H1 (cell line): ENCODE results near the gene FMN2. TPM values are rescaled to one million over a fixed set of nuclear protein-coding genes. Genes with fewer than 3 reads are reported as not detected.

Experiments used
- CTCF ChIA-PET: fragments of 300-600 bp; sonication (Branson Sonifier 250); formaldehyde crosslinking; loops from one replicate; lab custom pipeline; 2021; ENCODE audit not compliant: partially characterized antibody; lab: Charles Lee
- POLR2A ChIA-PET: fragments of 300-600 bp; sonication (Branson Sonifier 250); formaldehyde crosslinking; loops from one replicate; lab custom pipeline; 2021; ENCODE audit warnings: inconsistent platforms; ENCODE audit not compliant: partially characterized antibody; lab: Charles Lee
- DNase-seq, 2 experiments: peaks; one replicate each; pipeline versions ENCODE4 v3.0.0 to v3.0.0-alpha.2; 2010 to 2022; ENCODE audit warnings: low spot score in 2 of 2, low read depth in 1 of 2, mixed read lengths in 1 of 2
- FAIRE-seq: peaks from 2 replicates; lab custom pipeline; 2011; peaks lifted over from hg19 to GRCh38; lab: Jason Lieb, UNC
- H2AFZ ChIP-seq: 2 replicates; pipeline ENCODE4 v1.8.1; 2012; ENCODE audit warnings: low read length, inconsistent platforms
- H2AK5ac ChIP-seq: 2 replicates; pipeline ENCODE4 v1.6.1; 2013; ENCODE audit warnings: low read depth, low read length
- H2BK120ac ChIP-seq: replicated peaks from 2 replicates; pipeline ENCODE3; 2013; ENCODE audit warnings: low read depth, low read length, inconsistent platforms
- H2BK12ac ChIP-seq: 2 replicates; pipeline ENCODE4 v1.6.1; 2013; ENCODE audit warnings: low read depth, low read length
- H2BK15ac ChIP-seq: 2 replicates; pipeline ENCODE4 v1.6.1; 2013; ENCODE audit warnings: low read length
- H2BK20ac ChIP-seq: 2 replicates; pipeline ENCODE4 v1.6.1; 2013; ENCODE audit warnings: low read length
- H2BK5ac ChIP-seq: 2 replicates; pipeline ENCODE4 v1.6.1; 2013; ENCODE audit warnings: low read depth, low read length
- H3K14ac ChIP-seq: 2 replicates; pipeline ENCODE4 v1.6.1; 2013; ENCODE audit warnings: inconsistent platforms; ENCODE audit not compliant: insufficient read length
- H3K18ac ChIP-seq: 2 replicates; pipeline ENCODE4 v1.6.1; 2013; ENCODE audit warnings: low read length; ENCODE audit errors: extremely low read depth
- H3K23ac ChIP-seq: 2 replicates; pipeline ENCODE4 v1.6.1; 2013; ENCODE audit warnings: inconsistent platforms; ENCODE audit not compliant: insufficient read length
- H3K23me2 ChIP-seq: 2 replicates; pipeline ENCODE4 v1.6.1; 2013; ENCODE audit warnings: low read depth, low read length
- H3K27ac ChIP-seq: 2 replicates; pipeline ENCODE4 v1.6.1; 2011; ENCODE audit warnings: low read depth, low read length, inconsistent platforms
- H3K27me3 ChIP-seq, 4 experiments: replicated peaks in 1 of 4; 1 replicate in 1 of 4; 2 replicates in 3 of 4; pipeline versions ENCODE4 v1.6.1 to v1.8.1; 2011 to 2013; ENCODE audit warnings: low read length in 3 of 4, mild to moderate bottlenecking in 3 of 4, inconsistent platforms in 2 of 4, mixed read lengths in 2 of 4, moderate library complexity in 1 of 4; ENCODE audit not compliant: control insufficient read depth in 3 of 4, insufficient read depth in 3 of 4; ENCODE audit errors: extremely low read depth in 1 of 4
- H3K36me3 ChIP-seq, 4 experiments: 2 replicates each; pipeline versions ENCODE4 v1.6.1 to v1.8.1; 2011 to 2013; ENCODE audit warnings: mild to moderate bottlenecking in 4 of 4, low read length in 3 of 4, moderate library complexity in 2 of 4, control low read depth in 1 of 4, inconsistent platforms in 1 of 4; ENCODE audit not compliant: insufficient read depth in 4 of 4, control insufficient read depth in 2 of 4
- H3K4ac ChIP-seq: replicated peaks from 2 replicates; pipeline ENCODE3; 2013; ENCODE audit warnings: low read length, low read depth, mixed read lengths, inconsistent platforms; ENCODE audit not compliant: insufficient read length
- H3K4me1 ChIP-seq, 4 experiments: replicated peaks in 1 of 4; 1 replicate in 1 of 4; 2 replicates in 3 of 4; pipeline versions ENCODE4 v1.6.1 to v1.8.1; 2011 to 2013; ENCODE audit warnings: low read length in 3 of 4, inconsistent platforms in 2 of 4, mixed read lengths in 1 of 4; ENCODE audit not compliant: insufficient read depth in 4 of 4, control insufficient read depth in 3 of 4
- H3K4me2 ChIP-seq, 2 experiments: 2 replicates each; pipeline versions ENCODE4 v1.6.1 to v1.8.1; 2011 to 2013; ENCODE audit warnings: low read depth in 2 of 2, low read length in 2 of 2, control low read depth in 1 of 2, inconsistent platforms in 1 of 2, mild to moderate bottlenecking in 1 of 2; ENCODE audit not compliant: insufficient read depth in 1 of 2
- H3K4me3 ChIP-seq, 4 experiments: fragments of 200-600, 300-600 bp in 1 of 4; sonication (generic), shearing (Covaris generic), sonication (Bioruptor Twin) in 1 of 4; 2 replicates each; pipeline versions ENCODE4 v1.5.1 to v1.8.1; 2011 to 2016; ENCODE audit warnings: low read length in 4 of 4, low read depth in 3 of 4, control low read depth in 2 of 4, inconsistent platforms in 2 of 4, mild to moderate bottlenecking in 2 of 4, mixed read lengths in 1 of 4, moderate library complexity in 1 of 4; ENCODE audit not compliant: insufficient read depth in 2 of 4; ENCODE audit errors: extremely low read depth in 1 of 4
- H3K56ac ChIP-seq: replicated peaks from 2 replicates; pipeline ENCODE3; 2013; ENCODE audit warnings: low read depth, mild to moderate bottlenecking, mixed read lengths, low read length, inconsistent platforms; ENCODE audit not compliant: insufficient read length
- H3K79me1 ChIP-seq: 2 replicates; pipeline ENCODE4 v1.6.1; 2013; ENCODE audit warnings: low read depth, low read length, control low read depth
- H3K79me2 ChIP-seq, 2 experiments: 2 replicates each; pipeline versions ENCODE4 v1.6.1 to v1.8.1; 2012 to 2013; ENCODE audit warnings: low read length in 2 of 2, mild to moderate bottlenecking in 2 of 2, inconsistent platforms in 1 of 2; ENCODE audit not compliant: insufficient read depth in 2 of 2, control insufficient read depth in 1 of 2
- H3K9ac ChIP-seq, 4 experiments: replicated peaks in 1 of 4; 1 replicate in 1 of 4; 2 replicates in 3 of 4; pipeline versions ENCODE4 v1.6.1 to v1.8.1; 2011 to 2013; ENCODE audit warnings: low read depth in 3 of 4, low read length in 3 of 4, control low read depth in 2 of 4, mild to moderate bottlenecking in 2 of 4, moderate library complexity in 2 of 4, inconsistent platforms in 1 of 4; ENCODE audit errors: extremely low read depth in 1 of 4
- H3K9me3 ChIP-seq, 2 experiments: 2 replicates each; pipeline versions ENCODE4 v1.6.1 to v1.8.1; 2012 to 2013; ENCODE audit warnings: mild to moderate bottlenecking in 2 of 2, moderate library complexity in 2 of 2, control low read depth in 1 of 2, inconsistent platforms in 1 of 2, low read depth in 1 of 2, low read length in 1 of 2, mixed read lengths in 1 of 2; ENCODE audit not compliant: insufficient read depth in 2 of 2
- H4K20me1 ChIP-seq, 2 experiments: replicated peaks in 1 of 2; 2 replicates each; pipeline versions ENCODE3 to v1.8.1; 2011 to 2013; ENCODE audit warnings: inconsistent platforms in 2 of 2, low read length in 2 of 2, mild to moderate bottlenecking in 1 of 2; ENCODE audit not compliant: insufficient read depth in 2 of 2, control insufficient read depth in 1 of 2
- H4K5ac ChIP-seq: 2 replicates; pipeline ENCODE4 v1.6.1; 2013; ENCODE audit warnings: low read length, low read depth, mixed read lengths, inconsistent platforms; ENCODE audit not compliant: insufficient read length
- H4K8ac ChIP-seq: 2 replicates; pipeline ENCODE4 v1.8.0; 2013; ENCODE audit warnings: mild to moderate bottlenecking, moderate library complexity, low read length, inconsistent platforms; ENCODE audit not compliant: insufficient read depth; ENCODE audit errors: extremely low read depth
- H4K91ac ChIP-seq: replicated peaks from 2 replicates; pipeline ENCODE3; 2013; ENCODE audit warnings: low read length, mixed read lengths, inconsistent platforms; ENCODE audit not compliant: insufficient read length
- BACH1 ChIP-seq: IDR thresholded peaks from 2 replicates; pipeline ENCODE4 v1.6.1; 2012; ENCODE audit warnings: low read length, improper control_type of control experiment
- CEBPB ChIP-seq: IDR thresholded peaks from 2 replicates; pipeline ENCODE4 v1.6.1; 2012; ENCODE audit warnings: low read depth, low read length
- CHD2 ChIP-seq: IDR thresholded peaks from 2 replicates; pipeline ENCODE4 v1.6.1; 2012; ENCODE audit warnings: low read length, improper control_type of control experiment
- CREB1 ChIP-seq: IDR thresholded peaks from 2 replicates; pipeline ENCODE4 v1.6.1; 2012; ENCODE audit warnings: inconsistent platforms
- MAFK ChIP-seq: IDR thresholded peaks from 2 replicates; pipeline ENCODE4 v1.6.1; 2012; ENCODE audit warnings: low read depth, mild to moderate bottlenecking, improper control_type of control experiment, low read length
- NRF1 ChIP-seq: IDR thresholded peaks from 2 replicates; pipeline ENCODE4 v1.6.1; 2011; ENCODE audit warnings: mild to moderate bottlenecking, low read depth, low read length, improper control_type of control experiment
- RFX5 ChIP-seq: IDR thresholded peaks from 2 replicates; pipeline ENCODE4 v1.6.1; 2011; ENCODE audit warnings: low read depth, low read length, improper control_type of control experiment, borderline replicate concordance
- SIN3A ChIP-seq, 2 experiments: IDR thresholded peaks in 1 of 2; conservative IDR thresholded peaks in 1 of 2; 2 replicates each; pipeline ENCODE4 v1.6.1; 2011 to 2012; ENCODE audit warnings: low read length in 2 of 2, improper control_type of control experiment in 1 of 2, low read depth in 1 of 2, mild to moderate bottlenecking in 1 of 2
- SP1 ChIP-seq: IDR thresholded peaks from 2 replicates; pipeline ENCODE4 v1.6.1; 2011; ENCODE audit warnings: low read depth, low read length
- TAF1 ChIP-seq: IDR thresholded peaks from 2 replicates; pipeline ENCODE4 v1.6.1; 2011; ENCODE audit warnings: mild to moderate bottlenecking, low read depth, low read length
- TCF12 ChIP-seq: IDR thresholded peaks from 2 replicates; pipeline ENCODE4 v1.6.1; 2011; ENCODE audit warnings: low read depth, mild to moderate bottlenecking, low read length
- TEAD4 ChIP-seq: IDR thresholded peaks from 2 replicates; pipeline ENCODE4 v1.6.1; 2012; ENCODE audit warnings: low read depth, low read length, inconsistent platforms, mixed read lengths
- YY1 ChIP-seq: IDR thresholded peaks from 2 replicates; pipeline ENCODE4 v1.6.1; 2011; ENCODE audit warnings: low read depth, mild to moderate bottlenecking, low read length
- WGBS, 2 experiments: shearing (Covaris generic) in 1 of 2; methylation state at CpG; one replicate each; pipeline versions ENCODE4 v1.1.6 to v1.1.7; 2013 to 2015; ENCODE audit warnings: low lambda C conversion rate in 2 of 2, mixed read lengths in 2 of 2, inconsistent platforms in 1 of 2, low coverage in 1 of 2, missing lambda C conversion rate in 1 of 2; ENCODE audit not compliant: insufficient replicate concordance in 2 of 2, insufficient coverage in 1 of 2, insufficient read length in 1 of 2; ENCODE audit errors: extremely low coverage in 1 of 2, missing lambda C conversion rate in 1 of 2; 5-methylcytosine and 5-hydroxymethylcytosine counted together
- polyA plus RNA-seq, 7 experiments: library from polyadenylated mRNA; depleted of rRNA in 3 of 7; stranded (reverse) in 5 of 7; unstranded in 2 of 7; fragments of >200 nt in 5 of 7; fragments of 200-250 nt in 2 of 7; gene quantifications; 1 replicate in 5 of 7; 2 replicates in 1 of 7; 4 replicates in 1 of 7; pipeline versions ENCODE4 v1.2.1 to v1.2.3, GENCODE V29; 2011 to 2013; ENCODE audit warnings: missing spikeins in 2 of 7, mixed read lengths in 2 of 7
- total RNA-seq: library from RNA; stranded (reverse); fragmentation: NEBNext Ultra II Directional; extraction: Animal tissue kit (Norgen Biotek cat#: 25700); gene quantifications from 2 replicates; pipeline ENCODE4 v1.2.1, GENCODE V29; 2021
- TF ChIP-seq, protein P1 (sequence below), 3 experiments: IDR thresholded peaks; 1 replicate in 2 of 3; 2 replicates in 1 of 3; pipeline versions ENCODE4 v1.5.1 to v1.6.1; 2011; ENCODE audit warnings: low read length in 3 of 3, mild to moderate bottlenecking in 3 of 3, inconsistent platforms in 2 of 3, low read depth in 1 of 3, moderate library complexity in 1 of 3; ENCODE audit not compliant: insufficient read depth in 1 of 3; ENCODE audit errors: control extremely low read depth in 1 of 3

FMN2 gene
- total and polyA plus RNA-seq, 2 of the 8 experiments (the other 6 are each of a cell fraction or from before 2014, with no cell fraction given), result 0.83 to 2.0 TPM

DNA sequence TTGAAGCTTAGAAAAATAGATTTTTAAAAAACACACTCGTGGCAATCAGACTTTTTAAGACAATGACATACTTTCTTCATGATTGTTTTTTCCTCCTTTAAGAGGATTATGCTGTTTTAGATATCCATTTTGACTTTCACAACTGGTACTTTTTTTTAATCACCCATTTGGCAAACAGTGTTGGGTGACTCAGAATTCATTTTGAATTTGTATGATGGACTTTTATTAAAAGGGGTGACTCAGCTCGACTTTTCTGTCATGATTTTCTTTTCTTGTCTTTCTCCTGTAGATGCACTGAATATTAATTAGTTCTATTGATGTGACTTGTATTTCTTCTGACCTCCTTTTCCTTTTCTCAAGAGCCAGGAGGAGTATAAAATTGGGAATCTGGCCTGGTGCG lies 44.7 kb downstream of the FMN2 start:
- no peak overlapping the region for H2BK5ac ChIP-seq
- H3K79me2 ChIP-seq, result no peaks in the 10 kb centered on the region
- TF ChIP-seq SIN3A (conservative IDR thresholded peaks at IDR 0.05 in 1 of 2, IDR thresholded peaks at IDR 0.05 in 1 of 2; ENCODE audit: low read depth in 1 of 2, low read length in 2 of 2), result no peak
- TF ChIP-seq, protein P1, sequence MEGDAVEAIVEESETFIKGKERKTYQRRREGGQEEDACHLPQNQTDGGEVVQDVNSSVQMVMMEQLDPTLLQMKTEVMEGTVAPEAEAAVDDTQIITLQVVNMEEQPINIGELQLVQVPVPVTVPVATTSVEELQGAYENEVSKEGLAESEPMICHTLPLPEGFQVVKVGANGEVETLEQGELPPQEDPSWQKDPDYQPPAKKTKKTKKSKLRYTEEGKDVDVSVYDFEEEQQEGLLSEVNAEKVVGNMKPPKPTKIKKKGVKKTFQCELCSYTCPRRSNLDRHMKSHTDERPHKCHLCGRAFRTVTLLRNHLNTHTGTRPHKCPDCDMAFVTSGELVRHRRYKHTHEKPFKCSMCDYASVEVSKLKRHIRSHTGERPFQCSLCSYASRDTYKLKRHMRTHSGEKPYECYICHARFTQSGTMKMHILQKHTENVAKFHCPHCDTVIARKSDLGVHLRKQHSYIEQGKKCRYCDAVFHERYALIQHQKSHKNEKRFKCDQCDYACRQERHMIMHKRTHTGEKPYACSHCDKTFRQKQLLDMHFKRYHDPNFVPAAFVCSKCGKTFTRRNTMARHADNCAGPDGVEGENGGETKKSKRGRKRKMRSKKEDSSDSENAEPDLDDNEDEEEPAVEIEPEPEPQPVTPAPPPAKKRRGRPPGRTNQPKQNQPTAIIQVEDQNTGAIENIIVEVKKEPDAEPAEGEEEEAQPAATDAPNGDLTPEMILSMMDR (IDR thresholded peaks at IDR 0.05; ENCODE audit: control extremely low read depth in 1 of 3, insufficient read depth in 1 of 3, low read depth in 1 of 3, low read length in 3 of 3), result no peak
- TF ChIP-seq TEAD4, result no peak
- TF ChIP-seq BACH1, result no peak
- TF ChIP-seq MAFK, result no peak
- TF ChIP-seq SP1, result no peak
- no peak for TF ChIP-seq CREB1
- no peak for TF ChIP-seq RFX5
- TF ChIP-seq CEBPB, result no peak
- TF ChIP-seq TCF12, result no peak
- TF ChIP-seq CHD2, result no peak
- no peak for TF ChIP-seq YY1
- TF ChIP-seq NRF1, result no peak
- TF ChIP-seq TAF1, result no peak
- TF ChIP-seq, all 59 proteins: peak for 0
- DNase-seq, result no peak
- ChIA-PET POLR2A (no interaction called here), CTCF (interaction anchor here (1.1 to 2.2 kb wide), 2 partner anchors 8 to 13 kb away, joined by 4 to 8 read pairs; no protein-coding TSS in a partner anchor)
- no peaks in the 10 kb centered on the region for H3K27me3 ChIP-seq
- no peaks in the 10 kb centered on the region for H3K9me3 ChIP-seq
- H3K4ac ChIP-seq, result no peak overlapping the region
- WGBS, 2 experiments, result 92% methylated on average over 3 of the region's 3 CpGs; no CpG with 5 or more reads in 1 of the 2 experiments
- H3K18ac ChIP-seq, result no peak overlapping the region
- no peak overlapping the region for H3K9ac ChIP-seq
- H2BK15ac ChIP-seq, result no peak overlapping the region
- no peak overlapping the region for H3K27ac ChIP-seq
- H2BK12ac ChIP-seq, result no peak overlapping the region
- no peak overlapping the region for H3K23ac ChIP-seq
- no peaks in the 10 kb centered on the region for H3K79me1 ChIP-seq
- no peaks in the 10 kb centered on the region for H4K20me1 ChIP-seq
- H3K4me3 ChIP-seq, result no peak overlapping the region
- no peak overlapping the region for H3K56ac ChIP-seq
- no peak for FAIRE-seq
- no peak overlapping the region for H4K8ac ChIP-seq
- no peak overlapping the region for H3K14ac ChIP-seq
- H3K4me1 ChIP-seq, result peaks cover 0 to 3% (median 0%) of the 10 kb centered on the region in 4 experiments; a peak in 1 of 7 replicates
- no peak overlapping the region for H3K4me2 ChIP-seq
- no peak overlapping the region for H4K5ac ChIP-seq
- no peaks in the 10 kb centered on the region for H3K23me2 ChIP-seq
- no peak overlapping the region for H2AFZ ChIP-seq
- H3K36me3 ChIP-seq, result no peaks in the 10 kb centered on the region
- H2BK20ac ChIP-seq, result no peak overlapping the region
- no peak overlapping the region for H2BK120ac ChIP-seq
- H2AK5ac ChIP-seq, result no peak overlapping the region
- H4K91ac ChIP-seq, result no peak overlapping the region
